ENCODE results near the gene SERINC5. TPM values are rescaled to one million over a fixed set of nuclear protein-coding genes. Genes with fewer than 3 reads are reported as not detected.

SERINC5 gene
- total and polyA plus RNA-seq, 2 of the 4 experiments (the other 2 are of a cell fraction): 5.0 to 8.1 TPM

- Histone ChIP-seq H3K79me1 (ENCODE audit: low read depth in 1 of 2, low read length in 2 of 2) (no peaks in the 10 kb centered on the region), H2BK120ac (ENCODE audit: low read depth, low read length) (no peak overlapping the region), H3K4me1 (ENCODE audit: control insufficient read depth, insufficient read depth, low read length) (peaks cover 2% of the 10 kb centered on the region; the same call in 1 of the 2 replicates), H4K91ac (ENCODE audit: insufficient read depth, low read depth, low read length) (no peak overlapping the region), H3K27ac (ENCODE audit: insufficient read depth, low read length) (no peak overlapping the region), H2AFZ (replicated peaks; ENCODE audit: low read length, poor library complexity) (no peak overlapping the region), H3K9me1 (ENCODE audit: insufficient read depth, low read length) (peaks cover 3% of the 10 kb centered on the region; the same call in 1 of the 2 replicates), H2AK9ac (replicated peaks; ENCODE audit: low read depth, low read length, poor library complexity) (no peak overlapping the region), H3K4me2 (ENCODE audit: low read depth, low read length) (no peak overlapping the region), H3K36me3 (ENCODE audit: control insufficient read depth, insufficient read depth, low read length) (peaks cover 2% of the 10 kb centered on the region; the same call in 1 of the 2 replicates), H3K14ac (replicated peaks; ENCODE audit: low read depth, low read length) (no peak overlapping the region), H2BK5ac (ENCODE audit: low read depth, low read length, poor library complexity, severe bottlenecking) (no peak overlapping the region), H3K4ac (ENCODE audit: low read depth, low read length) (no peak overlapping the region), H3K56ac (ENCODE audit: extremely low read depth, insufficient read depth, low read length) (no peak overlapping the region), H2BK15ac (ENCODE audit: low read depth, low read length) (no peak overlapping the region), H4K8ac (ENCODE audit: low read depth in 2 of 2, low read length in 2 of 2) (no peak overlapping the region), H3K4me3 (ENCODE audit: insufficient read depth, low read depth, low read length) (no peak overlapping the region), H3K27me3 (ENCODE audit: control insufficient read depth, insufficient read depth, low read length) (no peaks in the 10 kb centered on the region), H4K20me1 (ENCODE audit: insufficient read depth, low read length) (no peaks in the 10 kb centered on the region), H4K5ac (ENCODE audit: low read depth, low read length) (no peak overlapping the region), H2BK20ac (ENCODE audit: low read depth, low read length) (no peak overlapping the region), H3K18ac (ENCODE audit: low read depth, low read length) (no peak overlapping the region), H3K23ac (ENCODE audit: low read depth, low read length) (no peak overlapping the region), H3K9ac (ENCODE audit: low read depth, low read length) (no peak overlapping the region), H3K9me3 (ENCODE audit: control insufficient read depth, insufficient read depth, low read length) (no peaks in the 10 kb centered on the region), H2AK5ac (ENCODE audit: low read depth, low read length) (no peak overlapping the region)
- BruUV-seq (replicated peaks): no TSS peak
- dilution Hi-C loops (cut with HindIII; ENCODE audit: low sequenced_read_pairs, unreplicated experiment) (no loop called here), in situ Hi-C loops (cut with MboI; ENCODE audit: low sequenced_read_pairs) (no loop called here), intact Hi-C loops (cut with micrococcal nuclease) (no loop called here)
- ChIA-PET POLR2A (ENCODE audit: unreplicated experiment) (no interaction called here), CTCF (no interaction called here)
- no peak for TF ChIP-seq MAFK (IDR thresholded peaks at IDR 0.05; ENCODE audit: low read depth, low read length)
- no peak for TF ChIP-seq BHLHE40 (IDR thresholded peaks at IDR 0.05; ENCODE audit: low read depth, low read length)
- TF ChIP-seq CEBPB (IDR thresholded peaks at IDR 0.05; ENCODE audit: low read depth, low read length): no peak
- no peak for TF ChIP-seq CTCF (conservative IDR thresholded peaks at IDR 0.05; ENCODE audit: low read depth, low read length)
- TF ChIP-seq, protein P1, sequence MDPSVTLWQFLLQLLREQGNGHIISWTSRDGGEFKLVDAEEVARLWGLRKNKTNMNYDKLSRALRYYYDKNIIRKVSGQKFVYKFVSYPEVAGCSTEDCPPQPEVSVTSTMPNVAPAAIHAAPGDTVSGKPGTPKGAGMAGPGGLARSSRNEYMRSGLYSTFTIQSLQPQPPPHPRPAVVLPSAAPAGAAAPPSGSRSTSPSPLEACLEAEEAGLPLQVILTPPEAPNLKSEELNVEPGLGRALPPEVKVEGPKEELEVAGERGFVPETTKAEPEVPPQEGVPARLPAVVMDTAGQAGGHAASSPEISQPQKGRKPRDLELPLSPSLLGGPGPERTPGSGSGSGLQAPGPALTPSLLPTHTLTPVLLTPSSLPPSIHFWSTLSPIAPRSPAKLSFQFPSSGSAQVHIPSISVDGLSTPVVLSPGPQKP (IDR thresholded peaks at IDR 0.05; ENCODE audit: borderline replicate concordance, low read depth, low read length): no peak
- TF ChIP-seq MXI1 (IDR thresholded peaks at IDR 0.05; ENCODE audit: borderline replicate concordance, low read depth, low read length): no peak
- no peak for TF ChIP-seq RFX5 (IDR thresholded peaks at IDR 0.05; ENCODE audit: low read depth, low read length)
- TF ChIP-seq FOS (IDR thresholded peaks at IDR 0.05; ENCODE audit: low read depth, low read length): no peak
- no peak for TF ChIP-seq SMC3 (IDR thresholded peaks at IDR 0.05; ENCODE audit: low read depth, low read length)
- TF ChIP-seq MAZ (IDR thresholded peaks at IDR 0.05; ENCODE audit: borderline replicate concordance, low read depth, low read length): no peak
- TF ChIP-seq CHD1 (IDR thresholded peaks at IDR 0.05; ENCODE audit: low read depth, low read length): no peak
- no peak for TF ChIP-seq RAD21 (IDR thresholded peaks at IDR 0.05; ENCODE audit: low read length)
- no peak for TF ChIP-seq NFE2L2 (IDR thresholded peaks at IDR 0.05; ENCODE audit: low read depth, low read length)
- no peak for TF ChIP-seq RCOR1 (IDR thresholded peaks at IDR 0.05; ENCODE audit: insufficient replicate concordance, low read length)
- TF ChIP-seq POLR2A (IDR thresholded peaks at IDR 0.05; ENCODE audit: low read depth, low read length): no peak
- TF ChIP-seq, protein P2, sequence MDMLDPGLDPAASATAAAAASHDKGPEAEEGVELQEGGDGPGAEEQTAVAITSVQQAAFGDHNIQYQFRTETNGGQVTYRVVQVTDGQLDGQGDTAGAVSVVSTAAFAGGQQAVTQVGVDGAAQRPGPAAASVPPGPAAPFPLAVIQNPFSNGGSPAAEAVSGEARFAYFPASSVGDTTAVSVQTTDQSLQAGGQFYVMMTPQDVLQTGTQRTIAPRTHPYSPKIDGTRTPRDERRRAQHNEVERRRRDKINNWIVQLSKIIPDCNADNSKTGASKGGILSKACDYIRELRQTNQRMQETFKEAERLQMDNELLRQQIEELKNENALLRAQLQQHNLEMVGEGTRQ (IDR thresholded peaks at IDR 0.05; ENCODE audit: low read depth, low read length): no peak
- ATAC-seq (ENCODE audit: low read depth) (no peak), DNase-seq (no peak)
- no CpG with 5 or more reads among the region's 3 CpGs for WGBS, 2 experiments (ENCODE audit: extremely low coverage in 2 of 2, insufficient read length in 1 of 2)
These were observed 95.6 kb downstream of the SERINC5 start for GRCh38 chr5:80160242-80160641.
